Bone marrow (tissue), 2 donors: Measurements from ENCODE around the gene JAGN1.
"Not testable (repeated sequence)": the region's sequence is repeated elsewhere in the genome, so short reads cannot be mapped to it uniquely, and the experiment has no call there.

Experiments
- DNase-seq, 2 donors: peaks; one replicate each; lab custom pipeline; 2025; lab: John Stamatoyannopoulos, UW

JAGN1 gene

DNA sequence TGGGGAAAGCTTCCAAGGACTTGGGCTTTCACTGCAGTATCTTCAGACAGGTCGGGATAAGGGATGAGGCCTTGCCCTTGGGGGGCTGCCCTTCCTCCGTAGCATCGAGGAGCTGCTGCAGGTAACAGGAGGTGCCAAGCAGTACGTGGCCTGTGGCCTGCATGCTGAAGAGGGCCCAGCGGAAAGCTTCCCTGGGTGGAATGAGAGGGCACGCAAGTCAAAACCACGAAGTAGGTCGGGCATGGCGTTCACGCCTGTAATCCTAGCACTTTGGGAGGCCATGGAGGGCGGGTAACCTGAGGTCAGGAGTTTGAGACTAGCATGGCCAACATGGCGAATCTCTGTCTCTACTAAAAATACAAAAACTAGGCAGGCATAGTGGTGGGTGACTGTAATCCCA, 23.3 kb upstream of the JAGN1 start:
- DNase-seq, result no peak

DNA sequence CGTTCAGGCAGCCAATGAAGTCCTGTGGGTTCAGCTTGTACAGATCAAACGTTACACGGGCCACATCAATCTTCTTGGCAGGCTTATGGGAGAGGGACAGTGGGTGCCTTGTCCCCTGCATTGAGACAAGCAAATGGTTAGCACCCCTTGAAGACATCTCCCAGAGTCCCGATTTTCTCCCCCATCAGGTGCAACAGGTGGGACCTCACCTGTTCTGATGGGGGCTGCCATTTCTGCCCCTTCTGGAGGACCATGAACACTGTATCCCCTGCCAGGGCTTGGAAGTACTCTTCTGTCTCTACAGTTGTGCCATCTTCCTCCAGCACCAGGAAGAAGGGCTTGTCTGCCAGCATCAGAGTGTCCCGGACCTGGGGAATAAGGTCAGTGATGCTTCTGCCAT, 20.5 kb upstream of the JAGN1 start:
- no peak for DNase-seq

DNA sequence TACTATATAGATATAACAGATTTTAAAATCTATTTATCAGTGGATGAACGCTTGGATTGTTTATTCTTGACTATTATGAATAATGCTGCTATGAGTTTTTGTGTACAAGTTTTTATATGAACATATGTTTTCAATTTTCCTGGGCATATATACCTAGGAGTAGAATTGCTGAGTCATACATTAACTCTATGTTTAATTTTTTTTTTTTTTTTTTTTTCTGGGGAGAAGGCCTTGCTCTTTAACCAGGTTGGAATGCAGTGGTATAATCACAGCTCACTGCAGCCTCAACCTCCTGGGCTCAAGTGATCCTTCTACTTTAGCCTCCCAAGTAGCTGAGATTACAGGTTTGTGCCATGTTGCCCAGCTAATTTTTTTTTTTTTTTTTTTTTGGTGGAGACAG, 19.4 kb upstream of the JAGN1 start:
- no peak for DNase-seq

DNA sequence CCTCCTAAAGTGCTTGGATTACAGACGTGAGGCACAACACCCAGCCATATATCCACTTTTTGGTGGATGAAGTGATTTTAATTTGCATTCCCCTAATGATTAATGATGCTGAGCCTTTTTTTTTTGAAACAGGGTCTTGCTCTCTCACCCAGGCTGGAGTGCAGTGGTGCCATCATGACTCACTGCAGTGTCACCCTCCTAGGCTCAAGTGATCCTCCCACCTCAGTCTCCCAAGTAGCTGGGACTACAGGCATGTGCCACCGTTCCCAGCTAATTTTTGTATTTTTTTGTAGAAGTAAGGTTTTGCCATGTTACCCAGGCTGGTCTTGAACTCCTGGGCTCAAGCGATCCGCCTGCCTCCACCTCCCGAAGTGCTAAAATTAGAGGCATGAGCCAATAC, 18.3 kb upstream of the JAGN1 start:
- not testable (repeated sequence) for DNase-seq

DNA sequence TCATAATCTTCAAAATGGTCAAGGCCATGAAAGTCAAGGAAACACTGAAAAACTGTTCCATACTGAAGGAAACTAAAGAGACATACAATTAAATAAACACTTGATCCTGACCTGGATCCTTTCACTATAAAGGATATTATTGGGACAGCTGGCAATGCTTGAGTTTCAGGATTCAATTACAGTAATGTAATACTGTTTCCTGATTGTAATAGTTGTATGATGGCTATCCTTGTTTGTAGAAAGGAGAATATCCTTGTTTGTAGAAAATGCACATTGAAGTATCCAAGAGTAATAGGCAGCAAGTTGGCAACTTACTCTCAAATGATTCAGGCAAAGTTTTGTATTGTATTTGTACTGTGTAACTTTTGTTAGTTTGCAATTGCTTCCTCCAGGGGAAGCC, 15.0 kb upstream of the JAGN1 start:
- no peak for DNase-seq

DNA sequence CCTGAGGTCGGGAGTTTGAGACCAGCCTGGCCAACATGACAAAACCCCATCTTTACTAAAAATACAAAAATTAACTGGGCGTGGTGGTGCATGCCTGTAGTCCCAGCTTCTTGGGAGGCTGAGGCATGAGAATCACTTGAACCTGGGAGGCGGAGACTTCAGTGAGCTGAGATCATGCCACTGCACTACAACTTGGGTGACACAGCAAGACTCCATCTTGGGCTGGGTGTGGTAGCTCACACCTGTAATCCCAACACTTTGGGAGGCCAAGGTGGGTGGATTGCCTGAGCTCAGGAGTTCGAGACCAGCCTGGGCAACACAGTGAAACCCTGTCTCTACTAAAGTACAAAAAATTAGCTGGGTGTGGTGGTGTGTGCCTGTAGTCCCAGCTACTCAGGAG, 14.2 kb upstream of the JAGN1 start:
- not testable (repeated sequence) for DNase-seq

DNA sequence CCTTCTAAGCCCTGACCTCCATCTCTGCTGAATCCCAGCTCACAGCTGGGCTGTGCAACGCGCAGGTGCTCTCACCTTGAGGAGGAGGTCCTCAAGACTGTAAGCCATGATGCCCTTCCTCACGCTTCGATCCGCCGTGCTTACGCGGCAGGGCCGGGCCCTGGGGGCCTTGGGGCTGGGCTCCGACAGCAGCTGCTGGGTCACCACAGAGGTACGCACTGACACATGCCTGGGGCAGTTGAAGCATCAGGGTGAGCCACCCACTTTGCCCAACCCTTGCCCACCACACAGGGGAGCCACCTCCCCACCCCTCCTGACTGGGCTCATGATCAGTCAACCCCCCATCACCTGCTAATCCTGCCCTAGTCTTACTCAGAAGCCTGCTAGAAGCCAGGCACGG, 13.4 kb upstream of the JAGN1 start:
- DNase-seq, result no peak

DNA sequence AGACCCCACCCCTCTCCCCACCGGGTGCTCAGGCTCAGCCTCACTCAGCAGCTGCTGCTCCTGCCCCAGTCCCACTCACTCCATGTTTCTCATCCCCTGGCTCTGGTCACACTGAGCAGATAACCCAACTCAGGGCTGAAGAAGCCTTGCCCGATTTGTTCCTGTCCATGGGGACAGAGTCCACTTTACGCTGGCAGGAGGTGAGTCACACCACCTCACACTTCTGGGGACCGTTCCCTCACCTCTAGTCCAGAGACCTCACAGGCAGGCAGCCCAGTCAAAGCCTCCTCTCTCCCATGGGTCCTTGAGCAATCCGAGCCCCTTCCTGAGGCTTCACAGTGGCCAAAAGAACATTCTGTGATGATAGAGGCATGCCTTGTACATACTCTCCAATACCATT, 11.7 kb upstream of the JAGN1 start:
- DNase-seq, result no peak

DNA sequence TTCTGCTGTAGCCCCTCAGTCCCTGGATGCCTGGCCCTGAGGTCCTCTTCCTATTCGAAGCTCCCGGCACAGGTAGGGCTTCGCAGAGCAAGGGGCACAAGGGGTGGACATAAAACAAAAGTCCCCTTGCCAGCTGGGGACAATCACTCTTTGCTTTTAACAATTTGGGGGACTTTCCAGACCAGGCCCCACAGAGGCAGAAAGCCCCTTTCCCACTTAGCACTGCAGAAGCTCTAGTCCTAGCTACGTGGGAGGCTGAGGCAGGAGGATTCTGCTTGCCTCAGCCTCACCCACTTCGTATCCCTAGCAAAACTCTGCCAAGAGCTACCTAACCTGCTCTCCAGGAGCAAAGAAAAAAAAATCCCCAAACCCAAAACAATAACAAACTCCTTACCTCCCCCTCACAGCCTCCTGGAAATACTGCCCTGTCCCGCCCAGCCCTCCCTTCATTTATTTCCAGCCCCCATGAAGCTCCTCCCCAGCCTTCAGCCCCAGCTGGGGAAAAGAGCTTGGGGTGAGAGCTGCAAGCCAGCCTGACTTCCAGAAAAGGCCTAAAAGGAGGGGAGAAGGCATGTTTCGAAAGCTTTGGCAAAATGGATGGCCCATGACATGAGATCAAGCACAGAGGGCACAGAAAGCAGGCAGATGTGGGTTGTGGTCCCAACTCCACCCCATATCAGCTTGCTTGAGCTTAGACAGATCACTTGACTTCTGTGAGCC, 10.4 kb upstream of the JAGN1 start, which contains the start of gene CIDEC:
Gene CIDEC, minus strand, starts transcription at position 424 of the 720 bp plus-strand sequence. CDS start 1,767 bp downstream, outside the sequence.
- DNase-seq, result no peak

DNA sequence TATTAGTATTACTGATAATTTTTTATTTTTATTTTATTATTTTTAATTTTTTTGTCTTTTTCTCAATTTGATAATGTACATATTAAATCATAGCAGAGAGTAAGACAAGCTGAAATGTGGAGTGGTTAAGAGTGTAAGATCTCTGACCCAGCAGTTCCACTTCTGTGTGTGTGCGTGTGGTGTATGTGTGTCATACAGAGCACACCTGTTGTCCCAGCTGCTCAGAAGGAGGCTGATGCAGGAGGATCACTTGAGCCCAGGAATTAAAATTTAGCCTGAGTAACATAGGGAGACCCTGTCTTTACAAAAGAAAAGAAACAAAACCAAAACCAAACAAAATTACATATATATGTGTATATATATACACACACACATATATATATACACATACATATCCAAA, 9.0 kb upstream of the JAGN1 start:
- DNase-seq, result no peak

DNA sequence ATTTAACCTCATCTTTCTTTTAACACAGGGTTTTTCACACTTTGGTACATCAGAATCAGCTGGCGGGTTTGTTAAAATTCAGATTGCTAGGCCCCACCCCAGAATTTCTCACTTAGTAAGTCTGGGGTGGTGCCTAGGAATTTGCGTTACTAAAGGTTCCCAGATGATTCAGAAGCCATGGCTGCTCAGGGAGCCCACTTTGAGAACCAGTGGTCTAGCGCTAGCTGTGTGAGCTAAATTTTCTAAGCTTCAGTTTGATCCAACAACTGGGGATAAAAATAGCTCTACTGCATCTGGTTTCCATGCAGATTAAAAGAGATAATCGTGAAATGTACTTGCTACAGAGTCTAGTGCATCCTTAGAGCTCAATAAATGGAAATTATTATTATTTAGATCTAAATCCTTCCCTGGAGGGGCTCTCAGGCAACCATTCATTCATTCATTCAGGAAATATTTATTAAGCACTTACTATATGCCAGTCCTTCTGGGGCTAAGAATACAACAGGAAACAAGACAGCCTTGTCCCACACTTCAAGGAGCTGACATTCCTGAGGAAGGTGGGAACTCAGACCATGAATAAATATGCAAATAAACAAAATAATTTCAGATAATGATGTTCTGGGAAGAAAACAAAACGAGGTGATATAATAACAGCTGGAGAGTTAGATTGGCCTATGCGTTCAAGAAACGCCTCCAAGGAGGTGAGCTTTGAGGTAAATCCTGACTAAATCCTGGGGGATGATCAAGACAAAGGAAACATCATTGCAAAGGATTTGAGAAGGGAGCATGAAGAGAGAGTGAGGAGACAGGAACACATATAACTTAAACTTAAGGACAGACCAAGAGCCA, 6.5 kb upstream of the JAGN1 start:
- DNase-seq, result no peak

DNA sequence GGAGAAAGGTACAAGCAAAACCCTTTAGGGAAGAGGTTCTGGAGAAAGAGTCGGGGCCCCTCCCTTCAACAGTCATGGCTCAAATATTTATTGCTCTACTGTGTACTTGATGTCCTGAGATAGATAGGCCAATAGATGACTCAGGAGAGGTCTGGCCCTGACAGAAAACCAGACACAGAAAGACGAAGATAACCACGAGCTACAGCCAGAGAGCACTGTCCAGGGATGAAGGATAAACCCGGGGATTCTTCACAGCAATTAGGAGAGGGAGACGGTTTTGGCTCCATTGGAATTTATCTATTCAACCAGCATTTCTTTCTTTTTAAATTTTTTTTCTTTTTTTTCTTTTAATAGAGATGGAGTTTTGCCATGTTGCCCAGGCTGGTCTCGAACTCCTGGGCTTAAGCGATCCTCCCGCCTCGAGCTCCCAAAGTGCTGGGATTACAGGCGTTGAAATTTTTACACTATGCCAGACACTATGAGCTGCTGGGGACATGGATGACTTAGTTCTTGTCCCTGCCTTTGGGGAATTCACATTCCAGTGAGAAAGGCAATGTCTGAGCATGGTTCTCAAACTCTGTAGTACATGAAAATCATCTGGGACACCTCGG, 5.8 kb upstream of the JAGN1 start:
- DNase-seq, result no peak

DNA sequence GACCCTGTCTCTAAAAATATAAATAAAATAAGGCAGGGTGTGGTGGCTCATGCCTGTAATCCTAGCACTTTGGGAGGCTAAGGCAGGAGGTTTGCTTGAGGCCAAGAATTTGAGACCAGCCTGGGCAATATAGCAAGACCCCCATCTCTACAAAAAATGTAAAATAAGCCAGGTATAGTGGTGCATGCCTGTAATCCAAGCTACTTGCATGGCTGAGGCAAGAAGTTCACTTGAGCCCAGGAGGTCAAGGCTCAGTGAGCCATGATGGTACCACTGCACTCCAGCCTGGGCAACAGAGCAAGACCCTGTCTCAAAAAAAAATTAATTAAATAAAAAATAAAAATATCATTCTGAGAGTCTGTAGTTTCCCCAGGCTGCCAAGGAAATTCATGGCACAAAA, 4.1 kb upstream of the JAGN1 start:
- DNase-seq, result no peak

DNA sequence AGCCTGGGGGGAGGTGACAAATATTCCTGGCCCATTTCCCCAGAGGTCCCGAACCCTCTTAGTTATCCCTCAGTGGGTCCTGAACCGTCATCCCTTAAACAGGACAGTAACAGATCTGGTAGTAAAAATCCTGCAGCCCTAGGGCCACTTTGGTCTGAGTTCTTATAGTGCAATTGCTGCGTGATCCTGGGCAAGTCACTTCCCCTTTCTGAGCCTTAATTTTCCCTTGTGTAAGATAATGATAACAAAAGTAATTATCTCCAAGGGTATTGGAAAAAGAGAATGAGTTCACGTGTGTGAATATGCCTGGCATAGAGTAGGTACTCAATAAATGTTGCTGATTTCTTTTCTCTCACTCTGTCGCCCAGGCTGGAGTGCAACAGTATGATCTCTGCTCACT, 2.9 kb upstream of the JAGN1 start:
- no peak for DNase-seq

DNA sequence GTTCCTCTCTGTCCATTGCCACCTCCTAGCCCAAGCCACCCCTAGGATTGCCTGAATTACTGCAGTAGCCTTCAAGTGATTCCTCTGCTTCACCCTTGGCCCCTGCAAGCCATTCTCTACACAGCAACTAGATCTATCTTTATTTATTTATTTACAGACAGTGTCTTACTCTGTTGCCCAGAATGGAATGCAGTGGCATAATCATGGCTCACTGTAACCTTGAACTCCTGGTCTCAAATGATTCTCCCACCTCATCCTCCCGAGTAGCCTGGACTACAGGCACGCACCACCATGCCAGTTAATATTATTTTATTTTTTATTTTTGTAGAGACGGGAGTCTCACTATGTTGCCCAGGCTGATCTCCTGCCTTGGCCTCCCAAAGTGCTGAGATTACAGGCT, 1.9 kb upstream of the JAGN1 start:
- DNase-seq, result no peak

DNA sequence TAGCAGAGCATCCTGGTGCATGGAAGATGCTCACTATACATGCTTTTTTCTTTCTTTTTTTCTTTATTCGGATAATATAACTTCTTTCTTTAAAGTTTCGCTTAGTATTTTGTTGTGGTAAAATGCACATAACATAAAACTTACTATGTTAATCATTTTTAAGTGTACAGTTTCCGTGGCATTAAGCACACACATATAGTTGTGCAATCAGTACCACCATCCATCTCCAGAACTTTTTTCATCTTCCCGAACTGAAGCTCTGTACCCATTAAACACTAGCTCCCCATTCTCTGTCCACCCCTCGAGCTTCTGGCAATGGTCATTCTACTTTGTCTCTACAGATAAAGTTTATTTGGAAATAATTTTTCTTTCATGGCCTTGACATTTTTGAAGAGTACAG, 1.0 kb upstream of the JAGN1 start:
- no peak for DNase-seq

DNA sequence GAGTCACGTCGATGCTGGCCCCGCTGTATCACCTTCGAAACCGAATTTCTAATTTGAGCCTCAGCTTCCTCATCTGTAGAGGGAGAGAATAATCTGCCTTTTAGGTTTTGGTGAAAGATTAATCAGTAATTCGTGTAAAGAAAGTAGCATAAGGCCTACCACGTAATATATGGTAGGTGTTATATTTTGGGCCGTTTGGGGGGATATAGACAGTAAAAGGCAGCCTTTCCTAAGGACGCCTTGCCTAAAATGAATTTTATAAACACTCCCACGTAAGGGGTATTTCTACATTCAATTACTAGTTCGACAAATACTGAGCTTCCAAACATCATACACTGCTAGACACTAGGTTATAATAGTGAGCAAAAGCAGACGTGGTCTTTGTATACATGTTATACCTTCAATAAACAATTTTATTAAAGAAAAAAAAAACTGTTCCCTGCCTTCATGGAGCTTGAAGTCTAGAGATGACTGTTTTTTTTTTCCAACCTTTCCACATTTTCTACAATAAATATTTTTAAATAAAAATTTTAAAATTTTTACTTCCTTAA, 737 bp downstream of the JAGN1 start:
- DNase-seq, result no peak

DNA sequence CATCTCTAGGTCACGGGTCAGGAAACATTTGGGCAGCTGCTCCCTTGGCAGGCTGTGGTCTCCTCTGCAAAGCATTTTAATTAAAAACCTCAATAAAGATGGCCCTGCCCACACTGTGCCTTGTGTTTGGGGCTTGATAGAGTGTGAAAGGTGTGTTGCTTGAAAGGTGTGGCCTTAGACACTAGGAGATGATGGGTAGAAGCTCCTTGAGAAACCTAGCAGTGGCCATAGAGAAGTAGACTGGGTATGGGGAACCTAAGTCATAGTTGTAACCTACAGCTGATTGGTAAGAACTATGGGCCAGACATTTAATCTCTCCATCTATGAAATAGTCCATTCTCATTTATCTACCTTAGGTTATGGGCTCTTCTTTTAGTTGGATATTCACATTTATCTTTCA, 3.3 kb downstream of the JAGN1 start:
- no peak for DNase-seq

DNA sequence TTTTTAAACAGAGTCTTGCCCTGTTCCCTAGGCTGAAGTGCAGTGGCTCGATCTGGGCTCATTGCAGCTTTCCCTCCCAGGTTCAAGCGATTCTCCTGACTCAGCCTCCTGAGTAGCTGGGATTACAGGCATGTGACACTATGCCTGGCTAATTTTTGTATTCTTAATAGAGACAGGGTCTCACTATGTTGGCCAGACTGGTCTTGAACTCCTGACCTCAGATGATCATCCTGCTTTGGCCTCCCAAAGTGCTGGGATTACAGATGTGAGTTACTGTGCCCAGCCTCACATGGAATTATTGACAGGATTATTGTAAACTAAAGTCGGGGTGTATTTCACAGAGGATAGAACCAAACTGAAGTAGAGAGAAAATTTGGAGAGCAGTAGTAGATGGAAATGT, 5.3 kb downstream of the JAGN1 start:
- DNase-seq, result not testable (repeated sequence)

DNA sequence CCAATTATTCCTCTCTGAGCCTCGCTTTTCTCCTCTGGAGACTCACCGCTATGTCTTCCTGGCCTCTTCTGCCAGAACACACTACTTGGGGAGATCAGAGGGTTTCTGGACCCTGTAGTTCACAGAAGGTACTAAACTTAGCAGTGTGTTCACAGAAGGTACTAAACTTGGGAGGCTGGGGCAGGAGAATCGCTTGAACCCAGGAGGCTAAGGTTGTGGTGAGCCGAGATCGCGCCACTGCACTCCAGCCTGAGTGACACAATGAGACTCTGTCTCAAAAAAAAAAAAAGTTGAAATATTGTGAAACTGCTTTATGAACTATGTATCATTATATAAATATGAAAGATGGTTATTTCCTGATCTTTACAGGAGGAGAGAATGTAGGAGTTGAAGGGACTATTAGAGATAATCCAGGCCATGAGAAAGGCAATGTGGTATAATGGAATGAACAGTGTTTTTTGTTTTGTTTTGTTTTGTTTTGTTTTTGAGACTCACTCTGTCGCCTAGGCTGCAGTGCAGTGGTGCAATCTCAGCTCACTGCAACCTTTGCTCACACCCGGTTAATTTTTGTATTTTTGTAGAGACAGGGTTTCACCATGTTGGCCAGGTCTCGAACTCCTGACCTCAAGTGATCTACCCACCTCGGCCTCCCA, 6.5 kb downstream of the JAGN1 start:
- DNase-seq, result not testable (repeated sequence)

DNA sequence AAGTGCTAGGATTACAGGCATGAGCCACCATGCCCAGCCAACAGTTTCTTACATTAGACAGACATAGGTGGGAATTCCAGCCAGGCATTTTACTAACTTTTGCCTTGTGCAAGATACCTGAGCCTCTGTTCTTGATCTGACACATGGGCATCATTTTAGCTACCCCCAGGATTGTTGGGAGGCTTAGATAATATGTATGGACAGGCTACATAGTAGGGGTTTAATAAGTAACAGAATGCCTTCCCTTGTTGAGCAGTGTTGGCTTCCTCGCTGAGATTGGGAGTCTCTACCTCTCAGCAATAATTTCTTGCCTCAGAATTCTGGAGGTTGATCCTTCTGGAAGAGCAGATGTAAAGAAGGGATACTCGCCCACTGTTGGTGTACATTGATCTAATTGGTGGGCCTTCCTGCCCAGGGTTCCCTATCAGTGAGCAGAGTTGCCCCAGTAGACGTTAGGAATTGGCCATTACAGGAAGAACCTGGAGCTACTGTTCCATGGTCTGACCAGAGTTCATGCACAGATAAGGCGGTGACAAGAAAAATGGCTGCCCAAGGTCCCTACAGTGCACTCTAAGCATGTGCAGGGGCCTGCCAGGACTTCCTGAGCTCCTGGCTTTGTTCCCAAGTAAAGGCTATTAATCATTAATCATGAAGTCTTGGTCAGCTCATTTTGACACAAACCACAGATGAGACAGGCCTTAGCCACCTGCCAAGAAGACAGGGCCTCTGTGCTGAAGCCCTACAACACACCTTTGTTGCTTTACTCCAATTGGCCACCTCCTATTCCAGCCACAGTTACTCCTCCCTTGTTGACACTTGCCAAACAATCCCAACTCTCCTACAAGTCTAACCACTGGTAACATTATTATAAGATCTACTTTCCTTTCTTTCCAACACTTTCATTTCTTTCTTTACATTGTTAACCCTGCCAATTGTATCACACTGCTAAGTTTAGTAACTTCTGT, 7.3 kb downstream of the JAGN1 start:
- no peak for DNase-seq
